Activated T-helper 2 cell treated with anti-CD3 and anti-CD28 coated beads, Interferon-gamma antibody, Interleukin-2, Interleukin-4, amounts not matched to agents 10 μg/mL and 5 μg/mL and 100 μg/mL, durations not matched to agents 14 hours and 24 hours and 36 hours (primary cell): Measurements from ENCODE around the gene TMEM141. TPM values are rescaled to one million over a fixed set of nuclear protein-coding genes. Genes with fewer than 3 reads are reported as not detected.
A peak's percentile ranks its signal among the peaks of the same experiment; 100 is the strongest.
"Not testable (repeated sequence)": the region's sequence is repeated elsewhere in the genome, so short reads cannot be mapped to it uniquely, and the experiment has no call there.

Source experiments
- DNase-seq: peaks from one replicate; pipeline ENCODE4 v3.0.0; 2021; ENCODE audit warnings: low spot score
- H3K27ac Mint-ChIP-seq: one replicate; pipeline ENCODE4 v1.8.0; 2021; ENCODE audit warnings: mixed read lengths
- H3K27me3 Mint-ChIP-seq: one replicate; pipeline ENCODE4 v1.8.0; 2021; ENCODE audit warnings: low read depth, mixed read lengths
- H3K36me3 Mint-ChIP-seq: one replicate; pipeline ENCODE4 v1.8.0; 2021; ENCODE audit warnings: low read depth, mixed read lengths
- H3K4me1 Mint-ChIP-seq: one replicate; pipeline ENCODE4 v1.8.0; 2021; ENCODE audit warnings: low read depth, mixed read lengths
- H3K4me3 Mint-ChIP-seq: one replicate; pipeline ENCODE4 v1.8.0; 2021; ENCODE audit warnings: low read depth, mild to moderate bottlenecking, moderate library complexity, mixed read lengths
- H3K9me3 Mint-ChIP-seq: one replicate; pipeline ENCODE4 v1.8.0; 2021; ENCODE audit warnings: mixed read lengths
- intact Hi-C: fragments of 100-400 bp; cut with micrococcal nuclease; formaldehyde crosslinking; loops from one replicate; pipeline ENCODE4 v1.15.1; 2023
- total RNA-seq: library from RNA; stranded (reverse); gene quantifications from 2 replicates; pipeline ENCODE4 v1.2.3, GENCODE V29; 2022

The TMEM141 gene
- total RNA-seq, 1 donor from 2014 or later: 34.4 TPM

- Mint-ChIP-seq H3K36me3 (peaks cover 9% of the 10 kb centered on the region), H3K27ac (no peak overlapping the region), H3K27me3 (peaks cover 11% of the 10 kb centered on the region), H3K4me1 (peaks cover 9% of the 10 kb centered on the region), H3K9me3 (no peaks in the 10 kb centered on the region), H3K4me3 (no peak overlapping the region)
- intact Hi-C loops: no loop called here
- no peak for DNase-seq
Observed at GRCh38 chr9:136795000-136795348, 3.8 kb downstream of the TMEM141 start.

- no peak for DNase-seq
- Mint-ChIP-seq H3K36me3 (peaks cover 9% of the 10 kb centered on the region), H3K4me1 (peaks cover 12% of the 10 kb centered on the region), H3K27ac (no peak within 1 kb of the TSS), H3K27me3 (peaks cover 22% of the 10 kb centered on the region), H3K4me3 (no peak within 1 kb of the TSS), H3K9me3 (no peaks in the 10 kb centered on the region)
- intact Hi-C loops: no loop called here
Observed at GRCh38 chr9:136796238-136796774, 5.2 kb downstream of the TMEM141 start, which contains the start of gene CCDC183. Gene CCDC183, plus strand, starts transcription at chr9:136796338. Its CDS starts 60 bp downstream, at chr9:136796398.

- H3K36me3 Mint-ChIP-seq, H3K27ac Mint-ChIP-seq, intact Hi-C loops, H3K9me3 Mint-ChIP-seq, DNase-seq, H3K4me3 Mint-ChIP-seq: not testable (repeated sequence)
- Mint-ChIP-seq H3K4me1 (peaks cover 12% of the 10 kb centered on the region), H3K27me3 (peaks cover 23% of the 10 kb centered on the region)
Observed at GRCh38 chr9:136796775-136797347, 5.7 kb downstream of the TMEM141 start.

GRCh38 chr9:136798708-136799078, 7.5 kb downstream of the TMEM141 start:
- no peak for DNase-seq
- Mint-ChIP-seq H3K27ac (no peak overlapping the region), H3K27me3 (peaks cover 27% of the 10 kb centered on the region), H3K36me3 (no peaks in the 10 kb centered on the region), H3K9me3 (no peaks in the 10 kb centered on the region), H3K4me3 (no peak overlapping the region), H3K4me1 (peaks cover 7% of the 10 kb centered on the region)
- intact Hi-C loops: no loop called here

GRCh38 chr9:136799079-136799853, 8.1 kb downstream of the TMEM141 start:
- Mint-ChIP-seq H3K4me1 (peaks cover 7% of the 10 kb centered on the region), H3K36me3 (no peaks in the 10 kb centered on the region), H3K4me3 (no peak overlapping the region), H3K27me3 (peaks cover 27% of the 10 kb centered on the region), H3K9me3 (no peaks in the 10 kb centered on the region), H3K27ac (no peak overlapping the region)
- intact Hi-C loops: no loop called here
- no peak for DNase-seq

GRCh38 chr9:136799854-136800657, 8.9 kb downstream of the TMEM141 start:
- Mint-ChIP-seq H3K9me3 (no peaks in the 10 kb centered on the region), H3K27me3 (peaks cover 27% of the 10 kb centered on the region), H3K27ac (no peak overlapping the region), H3K36me3 (no peaks in the 10 kb centered on the region), H3K4me1 (peaks cover 7% of the 10 kb centered on the region), H3K4me3 (peak overlapping the region; percentile 79)
- peak; percentile 66 for DNase-seq
- intact Hi-C loops: loop anchor here (1.0 kb wide), 1 partner anchor 9 kb away; the partner anchor contains the start of gene TMEM141

- intact Hi-C loops: no loop called here
- no peak overlapping the region for H3K4me3 Mint-ChIP-seq
Observed at GRCh38 chr9:136802321-136802720, 11.2 kb downstream of the TMEM141 start.

GRCh38 chr9:136803009-136803550, 11.9 kb downstream of the TMEM141 start:
- peaks cover 16% of the 10 kb centered on the region for H3K27me3 Mint-ChIP-seq
- peaks cover 11% of the 10 kb centered on the region for H3K4me1 Mint-ChIP-seq
- H3K36me3 Mint-ChIP-seq, H3K9me3 Mint-ChIP-seq, H3K27ac Mint-ChIP-seq, DNase-seq, H3K4me3 Mint-ChIP-seq, intact Hi-C loops: not testable (repeated sequence)

More at GRCh38 chr9:136802321-136802720, 11.2 kb downstream of the TMEM141 start:
- no peaks in the 10 kb centered on the region for H3K9me3 Mint-ChIP-seq
- DNase-seq: no peak
- H3K27me3 Mint-ChIP-seq: peaks cover 16% of the 10 kb centered on the region
- peaks cover 11% of the 10 kb centered on the region for H3K4me1 Mint-ChIP-seq
- no peak overlapping the region for H3K27ac Mint-ChIP-seq
- H3K36me3 Mint-ChIP-seq: peaks cover 4% of the 10 kb centered on the region

- intact Hi-C loops: no loop called here
- Mint-ChIP-seq H3K36me3 (peaks cover 5% of the 10 kb centered on the region), H3K27me3 (peaks cover 16% of the 10 kb centered on the region)
Observed at GRCh38 chr9:136803551-136804508, 12.7 kb downstream of the TMEM141 start.

GRCh38 chr9:136804509-136805206, 13.5 kb downstream of the TMEM141 start:
- Mint-ChIP-seq H3K27ac (no peak overlapping the region), H3K36me3 (peaks cover 14% of the 10 kb centered on the region)
- intact Hi-C loops: loop anchor here (5.0 kb wide), 1 partner anchor 43 kb away; the partner anchor contains the start of gene PHPT1

More at GRCh38 chr9:136803551-136804508, 12.7 kb downstream of the TMEM141 start:
- Mint-ChIP-seq H3K4me3 (no peak overlapping the region), H3K9me3 (no peaks in the 10 kb centered on the region), H3K27ac (no peak overlapping the region), H3K4me1 (peaks cover 11% of the 10 kb centered on the region)
- no peak for DNase-seq

GRCh38 chr9:136805207-136805740, 14.1 kb downstream of the TMEM141 start:
- H3K36me3 Mint-ChIP-seq: peaks cover 20% of the 10 kb centered on the region
- peaks cover 14% of the 10 kb centered on the region for H3K27me3 Mint-ChIP-seq
- no peak for DNase-seq
- no peaks in the 10 kb centered on the region for H3K9me3 Mint-ChIP-seq
- H3K27ac Mint-ChIP-seq: no peak overlapping the region
- intact Hi-C loops: loop anchor here (5.0 kb wide), 1 partner anchor 42 kb away; the partner anchor contains the start of gene PHPT1
- H3K4me1 Mint-ChIP-seq: peaks cover 23% of the 10 kb centered on the region
- peak overlapping the region; percentile 2 for H3K4me3 Mint-ChIP-seq

More at GRCh38 chr9:136804509-136805206, 13.5 kb downstream of the TMEM141 start:
- no peak overlapping the region for H3K4me3 Mint-ChIP-seq
- H3K9me3 Mint-ChIP-seq: no peaks in the 10 kb centered on the region
- DNase-seq: no peak
- H3K27me3 Mint-ChIP-seq: peaks cover 16% of the 10 kb centered on the region
- peaks cover 19% of the 10 kb centered on the region for H3K4me1 Mint-ChIP-seq
